CD14-positive monocyte (primary cell): ENCODE data around the gene FGFR3. TPM values are rescaled to one million over a fixed set of nuclear protein-coding genes. Genes with fewer than 3 reads are reported as not detected.

Source experiments
- DNase-seq, 3 donors: peaks; one replicate each; pipeline ENCODE4 v3.0.0-alpha.2; 2011 to 2022
- H2AFZ ChIP-seq: 2 replicates; pipeline ENCODE4 v1.6.0; 2012; ENCODE audit warnings: mild to moderate bottlenecking, low read depth, low read length, inconsistent platforms; ENCODE audit not compliant: insufficient read depth, poor library complexity, severe bottlenecking
- H3K27ac ChIP-seq, 2 donors: 1 replicate in 1 of 2; 2 replicates in 1 of 2; pipeline ENCODE4 v1.5.1; 2012 to 2013; ENCODE audit warnings: low read length in 2 of 2, control low read depth in 1 of 2, inconsistent platforms in 1 of 2, low read depth in 1 of 2, mild to moderate bottlenecking in 1 of 2
- H3K27me3 ChIP-seq, 2 donors: one replicate each; pipeline versions ENCODE4 v1.6.0 to v1.6.1; 2011 to 2013; ENCODE audit warnings: low read length in 2 of 2; ENCODE audit not compliant: control insufficient read depth in 2 of 2, insufficient read depth in 2 of 2
- H3K36me3 ChIP-seq, 2 donors: replicated peaks in 1 of 2; 1 replicate in 1 of 2; 2 replicates in 1 of 2; pipeline versions ENCODE4 v1.5.1 to v1.6.1; 2012 to 2013; ENCODE audit warnings: low read length in 2 of 2, control low read depth in 1 of 2, inconsistent platforms in 1 of 2, mild to moderate bottlenecking in 1 of 2; ENCODE audit not compliant: insufficient read depth in 2 of 2, control insufficient read depth in 1 of 2
- H3K4me1 ChIP-seq, 2 donors: 1 replicate in 1 of 2; 2 replicates in 1 of 2; pipeline versions ENCODE4 v1.5.1 to v1.6.1; 2012 to 2013; ENCODE audit warnings: low read length in 2 of 2, control low read depth in 1 of 2, inconsistent platforms in 1 of 2, mild to moderate bottlenecking in 1 of 2, moderate library complexity in 1 of 2; ENCODE audit not compliant: insufficient read depth in 2 of 2, control insufficient read depth in 1 of 2
- H3K4me2 ChIP-seq: replicated peaks from 2 replicates; pipeline ENCODE3; 2012; ENCODE audit warnings: low read length, moderate library complexity, mild to moderate bottlenecking; ENCODE audit not compliant: poor library complexity, severe bottlenecking; ENCODE audit errors: extremely low read depth
- H3K4me3 ChIP-seq, 3 experiments: fragments of 200-600 bp in 1 of 3; sonication (generic) in 1 of 3; replicated peaks in 1 of 3; 1 replicate in 2 of 3; 2 replicates in 1 of 3; pipeline ENCODE4 v1.5.1; 2011 to 2013; ENCODE audit warnings: low read length in 3 of 3, mild to moderate bottlenecking in 3 of 3, control low read depth in 2 of 3, low read depth in 2 of 3, inconsistent platforms in 1 of 3, moderate library complexity in 1 of 3
- H3K79me2 ChIP-seq: 2 replicates; pipeline ENCODE4 v1.6.0; 2012; ENCODE audit warnings: mild to moderate bottlenecking, control low read depth, inconsistent platforms, low read length, moderate library complexity; ENCODE audit not compliant: insufficient read depth
- H3K9ac ChIP-seq: 2 replicates; pipeline ENCODE4 v1.6.0; 2017; ENCODE audit warnings: low read length, mild to moderate bottlenecking; ENCODE audit not compliant: insufficient read depth, poor library complexity, severe bottlenecking
- H3K9me3 ChIP-seq, 2 donors: replicated peaks in 1 of 2; 1 replicate in 1 of 2; 2 replicates in 1 of 2; pipeline versions ENCODE4 v1.5.1 to v1.6.1; 2012 to 2013; ENCODE audit warnings: low read length in 2 of 2, control low read depth in 1 of 2; ENCODE audit not compliant: control insufficient read depth in 1 of 2, insufficient read depth in 1 of 2
- H4K20me1 ChIP-seq: 2 replicates; pipeline ENCODE4 v1.6.0; 2012; ENCODE audit warnings: mild to moderate bottlenecking, low read length, control low read depth, moderate library complexity; ENCODE audit not compliant: insufficient read depth
- H3K27ac Mint-ChIP-seq, 7 donors: one replicate each; pipeline ENCODE4 v1.8.0; 2020; ENCODE audit warnings: mild to moderate bottlenecking in 7 of 7, mixed read lengths in 7 of 7, moderate library complexity in 6 of 7, inconsistent platforms in 2 of 7
- H3K27me3 Mint-ChIP-seq, 3 donors: one replicate each; pipeline ENCODE4 v1.8.0; 2021 to 2022; ENCODE audit warnings: low read depth in 3 of 3, mild to moderate bottlenecking in 3 of 3, mixed read lengths in 3 of 3, moderate library complexity in 3 of 3, inconsistent platforms in 1 of 3
- H3K36me3 Mint-ChIP-seq, 2 donors: one replicate each; pipeline ENCODE4 v1.8.0; 2020; ENCODE audit warnings: mixed read lengths in 2 of 2, inconsistent platforms in 1 of 2, mild to moderate bottlenecking in 1 of 2
- H3K4me1 Mint-ChIP-seq: one replicate; pipeline ENCODE4 v1.8.0; 2020; ENCODE audit warnings: mild to moderate bottlenecking, mixed read lengths
- H3K4me3 Mint-ChIP-seq, 2 donors: one replicate each; pipeline ENCODE4 v1.8.0; 2020; ENCODE audit warnings: mild to moderate bottlenecking in 2 of 2, mixed read lengths in 2 of 2, moderate library complexity in 1 of 2
- H3K9me3 Mint-ChIP-seq, 7 donors: one replicate each; pipeline ENCODE4 v1.8.0; 2020 to 2022; ENCODE audit warnings: mixed read lengths in 7 of 7, mild to moderate bottlenecking in 6 of 7, moderate library complexity in 6 of 7, inconsistent platforms in 2 of 7
- CTCF ChIP-seq: fragments of 200-600 bp; IDR thresholded peaks from one replicate; pipeline ENCODE4 v1.8.0; 2022; ENCODE audit warnings: antibody characterized with exemption, mild to moderate bottlenecking
- WGBS: methylation state at CpG from one replicate; pipeline ENCODE4 v1.1.5; 2013; ENCODE audit warnings: missing lambda C conversion rate; ENCODE audit not compliant: insufficient coverage; 5-methylcytosine and 5-hydroxymethylcytosine counted together
- intact Hi-C, 2 donors: fragments of 100-400 bp; cut with micrococcal nuclease; formaldehyde crosslinking; loops; one replicate each; pipeline versions ENCODE4 v1.15.0 to v1.15.1; 2023
- polyA plus RNA-seq, 3 donors: library from polyadenylated mRNA; depleted of rRNA in 1 of 3; unstranded in 2 of 3; stranded (reverse) in 1 of 3; fragments of 300-500 nt in 2 of 3; fragments of >200 nt in 1 of 3; fragmentation: Illumina TruSeq in 2 of 3; gene quantifications; 1 replicate in 2 of 3; 2 replicates in 1 of 3; pipeline ENCODE4 v1.2.3, GENCODE V29; 2012 to 2021

The FGFR3 gene
- polyA plus RNA-seq, 3 donors = 0.07 TPM; not detected in 2

GRCh38 chr4:1783970-1784369 is 9.1 kb upstream of the FGFR3 start:
- no peaks in the 10 kb centered on the region for H3K36me3 Mint-ChIP-seq
- Histone ChIP-seq H3K79me2 (no peaks in the 10 kb centered on the region), H3K4me3 (no peak overlapping the region), H3K9ac (no peak overlapping the region), H3K36me3 (no peaks in the 10 kb centered on the region), H3K4me2 (no peak overlapping the region), H3K4me1 (no peaks in the 10 kb centered on the region), H3K9me3 (no peaks in the 10 kb centered on the region), H2AFZ (no peak overlapping the region), H3K27ac (no peak overlapping the region), H3K27me3 (no peaks in the 10 kb centered on the region), H4K20me1 (no peaks in the 10 kb centered on the region)
- no peaks in the 10 kb centered on the region for H3K4me1 Mint-ChIP-seq
- no peak for TF ChIP-seq CTCF
- H3K27me3 Mint-ChIP-seq = peaks cover 0 to 5% (median 4%) of the 10 kb centered on the region in 3 donors
- 92% methylated on average over 12 of the region's 12 CpGs for WGBS
- H3K27ac Mint-ChIP-seq = no peak overlapping the region
- intact Hi-C loops = no loop called here
- no peak overlapping the region for H3K4me3 Mint-ChIP-seq
- H3K9me3 Mint-ChIP-seq = peaks cover 0 to 3% (median 0%) of the 10 kb centered on the region in 7 donors
- no peak for DNase-seq

- Mint-ChIP-seq H3K4me1 (no peaks in the 10 kb centered on the region), H3K4me3 (no peak overlapping the region), H3K9me3 (peaks cover 0 to 3% (median 0%) of the 10 kb centered on the region in 7 donors), H3K27ac (no peak overlapping the region), H3K27me3 (peaks cover 0 to 5% (median 4%) of the 10 kb centered on the region in 3 donors), H3K36me3 (no peaks in the 10 kb centered on the region)
- no peak overlapping the region for H2AFZ ChIP-seq
- no peak for DNase-seq
- no peak for TF ChIP-seq CTCF
- 92% methylated on average over 10 of the region's 10 CpGs for WGBS
- no peaks in the 10 kb centered on the region for H3K79me2 ChIP-seq
- H3K4me1 ChIP-seq = no peaks in the 10 kb centered on the region
- no peak overlapping the region for H3K4me3 ChIP-seq
- H3K27me3 ChIP-seq = no peaks in the 10 kb centered on the region
- H3K4me2 ChIP-seq = no peak overlapping the region
- no peaks in the 10 kb centered on the region for H3K9me3 ChIP-seq
- H4K20me1 ChIP-seq = no peaks in the 10 kb centered on the region
- H3K27ac ChIP-seq = no peak overlapping the region
- H3K36me3 ChIP-seq = no peaks in the 10 kb centered on the region
- intact Hi-C loops = no loop called here
- no peak overlapping the region for H3K9ac ChIP-seq
Measured at GRCh38 chr4:1784395-1784788, 8.7 kb upstream of the FGFR3 start.
